ENCODE results near the gene TRAF7. TPM values are rescaled to one million over a fixed set of nuclear protein-coding genes. Genes with fewer than 3 reads are reported as not detected.

The TRAF7 gene
- polyA plus RNA-seq, 4 donors, result 41.7 to 56.9 (median 50.5) TPM

DNA sequence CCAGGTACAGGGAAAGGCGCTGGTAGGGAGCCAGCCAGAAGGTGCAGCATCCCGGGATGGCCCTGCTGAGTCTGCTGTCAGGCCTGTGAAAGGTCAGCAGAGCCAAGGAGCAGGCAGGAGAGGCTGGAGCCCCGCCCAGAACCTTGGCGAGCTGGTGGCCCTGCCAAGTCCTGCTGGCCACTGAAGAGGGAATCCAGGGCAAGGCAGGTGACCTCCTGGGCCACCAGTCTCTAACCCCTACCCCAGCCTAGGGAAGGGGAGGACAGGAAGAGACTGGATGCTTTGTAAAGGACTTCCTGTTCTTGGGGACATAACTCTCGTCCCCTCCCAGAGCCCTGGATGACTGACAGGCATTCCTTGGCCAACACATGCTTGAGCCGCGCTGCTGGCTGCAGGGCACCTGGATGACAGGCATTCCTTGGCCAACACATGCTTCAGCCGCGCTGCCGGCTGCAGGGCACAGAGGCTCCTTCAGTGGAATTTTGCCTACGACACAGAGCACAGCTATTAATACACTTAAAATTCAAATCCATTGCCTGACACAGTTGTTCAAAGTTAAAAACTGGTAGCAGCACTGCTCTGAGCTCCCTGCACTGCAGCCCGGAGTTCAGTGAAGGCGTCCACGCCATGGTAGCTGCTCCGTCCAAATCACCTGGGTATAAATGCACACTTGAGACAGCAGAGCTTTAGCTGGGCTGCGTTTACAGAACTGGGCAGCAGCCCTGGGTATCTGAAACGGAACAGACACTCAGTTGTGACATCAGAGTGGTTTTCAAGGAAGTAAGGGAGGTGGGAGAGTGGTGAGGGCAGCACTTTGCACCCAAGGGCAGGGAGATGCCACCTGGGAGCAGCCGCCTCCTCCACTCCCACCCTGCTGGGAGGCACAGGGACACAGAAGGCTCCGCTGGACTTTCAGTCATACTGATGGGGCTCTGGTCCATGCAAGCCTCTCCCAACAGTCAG is 57.1 kb downstream of the TRAF7 start:
- DNase-seq (ENCODE audit: low read depth in 4 of 4, low spot score in 3 of 4), result no peak

DNA sequence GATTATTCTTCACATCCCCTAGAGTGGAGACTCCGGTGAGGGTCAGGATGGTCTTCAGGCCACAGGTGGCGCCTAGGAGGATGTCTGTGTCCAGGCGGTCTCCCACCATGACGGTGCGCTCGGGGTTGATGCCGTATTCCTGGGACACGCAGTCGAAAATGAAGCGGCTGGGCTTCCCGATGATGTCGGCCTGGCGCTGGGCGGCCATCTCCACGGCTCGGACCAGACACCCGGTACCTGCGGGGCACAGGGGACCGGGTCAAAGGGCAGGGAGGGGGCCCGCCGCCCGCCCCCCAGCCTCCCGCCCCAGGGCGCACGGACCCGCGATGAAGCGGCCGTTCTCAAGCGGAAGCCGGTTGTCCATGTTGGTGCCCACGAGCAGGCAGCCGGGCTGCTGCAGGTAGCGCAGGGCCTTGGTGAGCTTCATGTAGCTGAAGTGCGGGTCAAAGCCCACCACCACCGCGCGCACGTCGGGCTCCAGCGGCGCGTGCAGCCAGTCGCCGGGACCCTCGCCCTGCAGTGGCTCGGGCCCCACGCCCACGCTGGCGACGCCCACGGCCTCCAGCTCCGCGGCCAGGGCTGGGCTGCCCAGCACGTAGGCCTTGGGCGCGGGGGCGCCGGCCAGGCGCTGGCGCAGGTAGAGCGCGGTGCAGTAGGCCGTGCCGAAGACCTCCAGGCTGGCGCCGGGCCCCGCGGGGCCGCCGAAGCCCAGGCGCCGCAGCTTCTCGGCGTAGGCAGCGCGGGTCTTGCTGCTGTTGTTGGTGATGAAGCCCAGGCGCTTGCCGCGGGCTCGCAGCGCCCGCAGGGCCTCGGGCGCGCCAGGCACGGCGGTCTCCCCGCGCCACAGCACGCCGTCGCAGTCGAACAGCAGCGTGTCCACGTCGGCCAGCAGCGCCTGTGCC is 58.5 kb downstream of the TRAF7 start:
- no peak for DNase-seq (ENCODE audit: low read depth in 4 of 4, low spot score in 3 of 4)

DNA sequence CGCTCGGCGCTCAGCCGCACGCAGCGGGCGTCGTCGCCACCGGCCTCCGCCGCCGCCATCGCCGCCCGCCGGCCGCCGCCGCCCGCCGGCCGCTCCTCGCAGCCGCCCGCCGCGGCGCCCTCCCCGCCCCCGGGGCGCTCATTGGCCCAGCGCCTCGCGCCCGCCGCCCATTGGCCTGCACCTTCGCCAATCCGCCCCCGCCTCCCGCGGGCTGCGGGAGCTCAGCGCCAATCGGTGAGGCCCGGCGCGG is 59.1 kb downstream of the TRAF7 start, which contains the start of gene PGP:
Gene PGP (minus strand): TSS at position 122 of the 250 bp plus-strand sequence. CDS start 63 bp downstream, at position 59.
- DNase-seq (ENCODE audit: low read depth in 4 of 4, low spot score in 3 of 4), result no peak

DNA sequence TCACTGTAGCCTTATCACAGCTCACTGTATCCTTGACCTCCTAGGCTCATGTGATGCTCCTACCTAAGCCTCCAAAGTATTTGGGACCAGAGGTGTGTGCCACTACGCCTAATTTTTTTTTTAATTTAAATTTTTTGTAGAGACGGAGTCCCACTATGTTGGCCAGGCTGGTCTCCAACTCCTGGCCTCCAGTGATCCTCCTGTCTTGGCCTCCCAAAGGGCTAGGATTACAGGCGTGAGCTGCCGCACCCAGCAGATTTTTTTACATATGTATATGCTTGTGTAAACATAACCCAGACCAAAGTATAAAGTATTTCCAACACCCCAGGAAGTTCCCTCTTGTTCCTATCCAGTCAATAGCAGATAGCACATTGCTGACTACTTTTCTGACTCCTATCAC is 60.7 kb downstream of the TRAF7 start:
- DNase-seq (ENCODE audit: low read depth in 4 of 4, low spot score in 3 of 4), result no peak

DNA sequence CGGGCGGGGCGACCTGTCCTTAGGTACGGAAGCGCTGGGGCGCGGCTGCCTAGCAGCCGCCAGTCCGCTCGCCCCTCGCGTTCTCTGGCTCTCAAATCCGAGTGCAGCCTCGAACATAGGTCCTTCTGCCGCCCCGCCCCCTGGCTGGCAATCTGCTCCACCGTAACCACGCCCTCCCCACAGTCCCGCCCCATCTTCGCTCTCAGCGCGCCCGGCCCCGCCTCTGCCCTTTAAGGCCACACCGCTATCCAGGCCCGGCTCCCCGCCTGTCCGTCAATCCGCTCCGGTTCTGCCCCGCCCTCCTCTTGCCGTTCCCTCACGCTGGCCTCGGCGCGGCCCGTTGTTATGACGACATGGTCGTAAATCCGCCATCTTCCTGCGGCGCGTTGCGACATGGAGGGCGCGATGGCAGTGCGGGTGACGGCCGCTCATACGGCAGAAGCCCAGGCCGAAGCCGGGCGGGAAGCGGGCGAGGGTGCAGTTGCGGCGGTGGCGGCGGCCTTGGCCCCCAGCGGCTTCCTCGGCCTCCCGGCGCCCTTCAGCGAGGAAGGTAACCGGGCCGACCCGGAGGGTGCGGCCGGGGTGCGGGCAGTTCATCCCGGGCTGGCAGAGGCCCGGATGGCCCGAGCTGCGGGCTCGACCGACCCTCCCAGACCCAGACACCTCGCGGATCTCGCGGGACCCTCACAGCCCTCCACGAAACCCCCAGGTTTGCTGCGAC is 67.8 kb downstream of the TRAF7 start, which contains the start of gene E4F1:
Gene E4F1 (plus strand): TSS at position 371 of the 721 bp plus-strand sequence. CDS start 23 bp downstream, at position 394.
- peak; percentile 94 to 97 (median 97) for DNase-seq (ENCODE audit: low read depth in 4 of 4, low spot score in 3 of 4)

DNA sequence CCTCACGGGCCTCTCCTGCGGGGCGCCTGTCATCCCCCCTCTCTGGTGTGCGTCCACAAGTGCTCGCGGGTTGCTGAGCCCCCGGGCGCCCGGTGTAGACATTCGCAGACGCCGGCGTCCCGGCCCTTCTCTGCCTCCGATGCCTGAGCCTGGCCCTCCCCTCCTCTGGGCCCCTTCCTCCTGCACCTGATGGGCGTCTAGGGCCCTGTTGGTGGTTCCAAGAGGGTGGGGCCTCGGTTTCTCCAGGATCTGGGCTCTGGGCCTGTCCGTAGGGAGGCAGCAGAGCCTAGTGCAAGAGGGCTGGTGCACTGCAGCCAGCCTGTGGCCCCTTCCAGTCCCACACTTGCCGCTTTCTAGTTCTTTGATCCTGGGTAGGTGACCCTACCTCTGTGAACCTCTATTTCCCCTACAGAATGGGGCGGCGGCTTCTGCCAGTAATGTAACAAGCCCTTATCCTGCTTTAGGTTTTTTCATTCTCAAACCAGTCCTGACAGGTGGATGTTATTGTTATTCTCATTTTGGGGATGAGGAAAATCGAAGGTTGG is 68.4 kb downstream of the TRAF7 start:
- no peak for DNase-seq (ENCODE audit: low read depth in 4 of 4, low spot score in 3 of 4)

DNA sequence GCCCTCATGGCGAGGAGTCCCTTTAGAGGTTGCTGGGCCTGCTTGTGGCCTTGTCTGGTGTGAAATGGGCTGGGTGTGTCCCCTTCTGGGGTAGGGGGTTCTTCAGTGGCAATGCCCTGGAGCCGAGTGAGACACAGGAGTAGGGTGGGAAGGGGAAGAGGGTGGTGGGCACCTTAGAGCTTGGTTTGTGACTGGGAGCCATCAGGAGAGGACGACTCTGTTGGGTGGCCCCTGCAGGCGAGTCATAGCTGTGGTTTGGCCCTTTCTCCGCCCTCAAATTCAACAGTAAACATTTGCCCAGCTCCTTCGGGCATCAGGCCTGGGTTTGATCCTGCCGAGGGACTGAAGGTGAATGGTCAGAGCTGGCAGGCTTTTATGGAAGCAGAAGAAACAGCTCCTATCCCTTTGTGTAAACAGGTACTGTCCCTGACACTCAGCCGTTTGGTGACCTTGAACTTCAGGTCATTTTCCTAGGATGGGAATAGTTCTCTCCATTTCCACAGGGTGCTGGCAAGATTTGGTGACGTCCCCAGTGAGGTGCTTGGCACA is 70.7 kb downstream of the TRAF7 start:
- DNase-seq (ENCODE audit: low read depth in 4 of 4, low spot score in 3 of 4), result no peak

DNA sequence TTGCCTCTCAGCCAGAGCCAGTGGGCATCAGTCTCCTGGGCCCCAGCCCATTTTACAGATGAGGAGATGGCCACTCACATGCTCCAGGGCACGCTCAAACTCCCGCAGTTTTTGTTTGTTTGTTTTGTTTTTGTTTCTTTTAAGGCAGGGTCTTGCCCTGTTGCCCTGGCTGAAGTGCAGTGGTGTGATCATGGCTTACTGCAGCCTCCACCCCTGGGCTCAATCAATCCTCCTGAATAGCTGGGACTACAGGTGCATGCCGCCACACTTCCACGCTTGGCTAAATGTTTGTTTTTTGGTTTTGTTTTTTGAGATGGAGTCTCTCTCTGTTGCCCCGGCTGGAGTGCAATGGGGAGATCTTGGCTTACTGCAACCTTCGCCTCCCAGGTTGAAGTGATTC is 71.3 kb downstream of the TRAF7 start:
- no peak for DNase-seq (ENCODE audit: low read depth in 4 of 4, low spot score in 3 of 4)

Other genes starting within 250 kb of the TRAF7 start
- under 1 TPM in 3 of 4 donors, not detected in 1; 0.27 to 0.63 (median 0.42) TPM for gene HS3ST6, start 237.4 kb upstream of the TRAF7 start, polyA plus RNA-seq (ENCODE audit: insufficient read length in 4 of 4)
- gene MSRB1, start 212.6 kb upstream of the TRAF7 start, polyA plus RNA-seq (ENCODE audit: insufficient read length in 4 of 4), result 10 to 100 TPM; 12.7 to 78.7 (median 58.5) TPM
- under 1 TPM; 0.09 to 0.34 (median 0.13) TPM for gene RPL3L, start 201.1 kb upstream of the TRAF7 start, polyA plus RNA-seq (ENCODE audit: insufficient read length in 4 of 4)
- 100 to 1,000 TPM in 3 of 4 donors, 10 to 100 TPM in 1; 86.4 to 134 (median 128) TPM for gene NDUFB10, start 196.2 kb upstream of the TRAF7 start, polyA plus RNA-seq (ENCODE audit: insufficient read length in 4 of 4)
- gene RPS2, start 191.0 kb upstream of the TRAF7 start, polyA plus RNA-seq (ENCODE audit: insufficient read length in 4 of 4), result 1,000 to 10,000 TPM; 1,831 to 2,075 (median 1,960) TPM
- gene RNF151, start 188.9 kb upstream of the TRAF7 start, polyA plus RNA-seq (ENCODE audit: insufficient read length in 4 of 4), result not detected
- gene TBL3, start 183.7 kb upstream of the TRAF7 start, polyA plus RNA-seq (ENCODE audit: insufficient read length in 4 of 4), result 10 to 100 TPM; 25.1 to 46.9 (median 29.1) TPM
- 1 to 10 TPM in 1 of 4 donors, under 1 TPM in 3; 0.45 to 3.0 (median 0.78) TPM for gene NOXO1, start 174.3 kb upstream of the TRAF7 start, polyA plus RNA-seq (ENCODE audit: insufficient read length in 4 of 4)
- gene GFER, start 171.6 kb upstream of the TRAF7 start, polyA plus RNA-seq (ENCODE audit: insufficient read length in 4 of 4), result 10 to 100 TPM; 17.3 to 29.2 (median 23.9) TPM
- 1 to 10 TPM; 1.7 to 3.1 (median 1.9) TPM for gene SYNGR3, start 165.8 kb upstream of the TRAF7 start, polyA plus RNA-seq (ENCODE audit: insufficient read length in 4 of 4)
- 10 to 100 TPM; 16.9 to 28.3 (median 18.9) TPM for gene ZNF598, start 146.0 kb upstream of the TRAF7 start, polyA plus RNA-seq (ENCODE audit: insufficient read length in 4 of 4)
- 10 to 100 TPM in 1 of 4 donors, 1 to 10 TPM in 3; 4.2 to 12.3 (median 7.3) TPM for gene NPW, start 136.0 kb upstream of the TRAF7 start, polyA plus RNA-seq (ENCODE audit: insufficient read length in 4 of 4)
- 100 to 1,000 TPM; 102 to 161 (median 104) TPM for gene NHERF2, start 128.9 kb upstream of the TRAF7 start, polyA plus RNA-seq (ENCODE audit: insufficient read length in 4 of 4)
- gene NTHL1, start 107.9 kb upstream of the TRAF7 start, polyA plus RNA-seq (ENCODE audit: insufficient read length in 4 of 4), result 10 to 100 TPM; 15.8 to 27.1 (median 17.5) TPM
- gene TSC2, start 107.8 kb upstream of the TRAF7 start, polyA plus RNA-seq (ENCODE audit: insufficient read length in 4 of 4), result 100 to 1,000 TPM; 121 to 183 (median 146) TPM
- 100 to 1,000 TPM in 2 of 4 donors, 10 to 100 TPM in 2; 51.6 to 119 (median 94.0) TPM for gene PKD1, start 19.9 kb upstream of the TRAF7 start, polyA plus RNA-seq (ENCODE audit: insufficient read length in 4 of 4)
- 1 to 10 TPM; 1.9 to 4.0 (median 2.4) TPM for gene RAB26, start 7.2 kb upstream of the TRAF7 start, polyA plus RNA-seq (ENCODE audit: insufficient read length in 4 of 4)
- gene CASKIN1, start 40.8 kb downstream of the TRAF7 start, polyA plus RNA-seq (ENCODE audit: insufficient read length in 4 of 4), result 1 to 10 TPM in 3 of 4 donors, under 1 TPM in 1; 0.79 to 2.4 (median 1.4) TPM
- gene MLST8, start 49.7 kb downstream of the TRAF7 start, polyA plus RNA-seq (ENCODE audit: insufficient read length in 4 of 4), result 10 to 100 TPM; 32.8 to 55.0 (median 40.7) TPM
- 10 to 100 TPM in 1 of 4 donors, 1 to 10 TPM in 3; 4.6 to 11.5 (median 5.4) TPM for gene BRICD5, start 55.1 kb downstream of the TRAF7 start, polyA plus RNA-seq (ENCODE audit: insufficient read length in 4 of 4)
- gene PGP, start 59.1 kb downstream of the TRAF7 start, polyA plus RNA-seq (ENCODE audit: insufficient read length in 4 of 4), result 10 to 100 TPM in 3 of 4 donors, 1 to 10 TPM in 1; 7.3 to 19.3 (median 13.3) TPM
- 10 to 100 TPM; 13.8 to 24.3 (median 15.7) TPM for gene E4F1, start 67.8 kb downstream of the TRAF7 start, polyA plus RNA-seq (ENCODE audit: insufficient read length in 4 of 4)
- gene DNASE1L2, start 80.7 kb downstream of the TRAF7 start, polyA plus RNA-seq (ENCODE audit: insufficient read length in 4 of 4), result 1 to 10 TPM in 1 of 4 donors, under 1 TPM in 3; 0.63 to 2.0 (median 0.90) TPM
- gene ECI1, start 95.8 kb downstream of the TRAF7 start, polyA plus RNA-seq (ENCODE audit: insufficient read length in 4 of 4), result 10 to 100 TPM; 30.5 to 89.5 (median 58.5) TPM
- gene RNPS1, start 112.3 kb downstream of the TRAF7 start, polyA plus RNA-seq (ENCODE audit: insufficient read length in 4 of 4), result 100 to 1,000 TPM; 146 to 214 (median 201) TPM
- gene ABCA3, start 184.9 kb downstream of the TRAF7 start, polyA plus RNA-seq (ENCODE audit: insufficient read length in 4 of 4), result 10 to 100 TPM in 1 of 4 donors, 1 to 10 TPM in 3; 5.0 to 15.4 (median 5.9) TPM